ENCODE results near the gene IGFN1. TPM values are rescaled to one million over a fixed set of nuclear protein-coding genes. Genes with fewer than 3 reads are reported as not detected.

The IGFN1 gene
- total RNA-seq, 1 donor = under 0.01 TPM

DNA sequence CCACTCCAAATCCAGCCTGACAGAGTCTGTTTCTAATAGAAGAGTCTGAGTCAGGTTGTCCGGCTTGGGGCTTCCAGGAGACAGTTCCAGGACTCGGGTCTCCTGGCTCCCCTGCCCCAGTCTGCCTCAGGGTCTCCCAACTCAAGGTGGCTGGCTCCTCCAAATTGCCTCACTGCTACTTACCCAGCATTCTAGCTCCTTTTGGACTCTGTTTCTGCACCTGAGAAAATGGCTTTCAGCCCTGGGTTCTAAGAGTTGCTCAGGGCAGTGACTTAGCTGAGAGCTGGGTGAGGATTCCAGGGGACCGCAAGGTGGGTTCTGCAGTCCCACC lies 5.5 kb upstream of the IGFN1 start:
- no peak overlapping the region for H3K4me2 ChIP-seq (ENCODE audit: insufficient read depth, low read length)
- peaks cover 26% of the 10 kb centered on the region for H3K27me3 ChIP-seq (ENCODE audit: insufficient read depth, low read length)
- no peaks in the 10 kb centered on the region for H4K20me1 ChIP-seq (ENCODE audit: insufficient read depth, low read length)
- no peaks in the 10 kb centered on the region for H3K36me3 ChIP-seq (ENCODE audit: insufficient read depth, low read length)
- H3K4me1 ChIP-seq (ENCODE audit: insufficient read depth, low read length) = peaks cover 9% of the 10 kb centered on the region
- H3K27ac ChIP-seq (ENCODE audit: low read depth, low read length) = no peak overlapping the region
- DNase-seq (ENCODE audit: insufficient read length, low spot score, missing footprints) = no peak
- TF ChIP-seq CTCF (IDR thresholded peaks at IDR 0.05; ENCODE audit: extremely low read depth, low read depth, low read length) = no peak
- peak overlapping the region; percentile 74 for H2AFZ ChIP-seq (ENCODE audit: low read length)
- no peaks in the 10 kb centered on the region for H3K79me2 ChIP-seq (ENCODE audit: insufficient read depth, low read length)
- H3K4me3 ChIP-seq (ENCODE audit: insufficient read depth, low read length) = no peak overlapping the region
- no peaks in the 10 kb centered on the region for H3K9me3 ChIP-seq (ENCODE audit: low read depth, low read length)

DNA sequence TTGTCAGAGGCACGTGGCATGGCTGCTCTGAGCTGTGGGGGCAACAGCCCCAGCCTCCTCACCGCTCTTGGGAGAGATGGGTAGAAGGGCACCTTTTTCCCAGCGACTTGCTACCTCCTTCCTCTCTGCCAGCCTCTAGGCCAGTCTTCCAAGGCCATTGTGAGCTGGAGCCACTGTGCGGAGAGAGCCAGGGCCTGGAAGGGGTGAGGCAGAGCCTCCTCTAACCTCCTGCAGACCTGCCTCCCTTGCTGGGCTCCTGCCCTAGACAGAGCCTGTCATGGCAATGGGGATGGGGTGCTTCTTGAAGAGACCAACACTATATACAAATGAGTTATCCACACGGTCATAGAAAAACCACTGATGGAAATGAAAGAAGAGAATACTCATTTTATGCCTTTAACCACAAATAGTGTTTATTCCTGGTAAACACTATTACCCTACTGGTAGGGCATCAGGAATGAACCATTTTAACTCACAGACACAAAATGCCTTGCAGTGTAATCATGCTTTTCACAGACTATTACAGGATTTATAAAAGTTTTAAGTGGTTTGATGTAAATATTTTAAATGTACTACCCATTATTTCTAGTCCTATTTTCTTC lies 5.0 kb upstream of the IGFN1 start:
- TF ChIP-seq CTCF (IDR thresholded peaks at IDR 0.05; ENCODE audit: extremely low read depth, low read depth, low read length) = no peak
- Histone ChIP-seq H3K79me2 (ENCODE audit: insufficient read depth, low read length) (no peaks in the 10 kb centered on the region), H3K27me3 (ENCODE audit: insufficient read depth, low read length) (peaks cover 20% of the 10 kb centered on the region), H3K4me1 (ENCODE audit: insufficient read depth, low read length) (peaks cover 9% of the 10 kb centered on the region), H3K27ac (ENCODE audit: low read depth, low read length) (no peak overlapping the region), H3K4me2 (ENCODE audit: insufficient read depth, low read length) (no peak overlapping the region), H3K9me3 (ENCODE audit: low read depth, low read length) (no peaks in the 10 kb centered on the region), H3K4me3 (ENCODE audit: insufficient read depth, low read length) (no peak overlapping the region), H4K20me1 (ENCODE audit: insufficient read depth, low read length) (no peaks in the 10 kb centered on the region), H3K36me3 (ENCODE audit: insufficient read depth, low read length) (no peaks in the 10 kb centered on the region), H2AFZ (ENCODE audit: low read length) (no peak overlapping the region)
- DNase-seq (ENCODE audit: insufficient read length, low spot score, missing footprints) = peak; percentile 73

GRCh38 chr1:201186192-201186591 lies 4.4 kb upstream of the IGFN1 start:
- H3K27ac ChIP-seq (ENCODE audit: low read depth, low read length) = no peak overlapping the region
- H3K79me2 ChIP-seq (ENCODE audit: insufficient read depth, low read length) = no peaks in the 10 kb centered on the region
- TF ChIP-seq CTCF (IDR thresholded peaks at IDR 0.05; ENCODE audit: extremely low read depth, low read depth, low read length) = no peak
- H3K4me3 ChIP-seq (ENCODE audit: insufficient read depth, low read length) = no peak overlapping the region
- H4K20me1 ChIP-seq (ENCODE audit: insufficient read depth, low read length) = no peaks in the 10 kb centered on the region
- no peaks in the 10 kb centered on the region for H3K36me3 ChIP-seq (ENCODE audit: insufficient read depth, low read length)
- peaks cover 16% of the 10 kb centered on the region for H3K27me3 ChIP-seq (ENCODE audit: insufficient read depth, low read length)
- H2AFZ ChIP-seq (ENCODE audit: low read length) = no peak overlapping the region
- no peak for DNase-seq (ENCODE audit: insufficient read length, low spot score, missing footprints)
- H3K9me3 ChIP-seq (ENCODE audit: low read depth, low read length) = no peaks in the 10 kb centered on the region
- no peak overlapping the region for H3K4me2 ChIP-seq (ENCODE audit: insufficient read depth, low read length)
- peaks cover 11% of the 10 kb centered on the region for H3K4me1 ChIP-seq (ENCODE audit: insufficient read depth, low read length)

GRCh38 chr1:201189085-201189484 lies 1.5 kb upstream of the IGFN1 start:
- Histone ChIP-seq H3K9me3 (ENCODE audit: low read depth, low read length) (no peaks in the 10 kb centered on the region), H3K27me3 (ENCODE audit: insufficient read depth, low read length) (no peaks in the 10 kb centered on the region), H3K4me1 (ENCODE audit: insufficient read depth, low read length) (peaks cover 28% of the 10 kb centered on the region), H3K4me2 (ENCODE audit: insufficient read depth, low read length) (no peak overlapping the region), H2AFZ (ENCODE audit: low read length) (no peak overlapping the region), H3K36me3 (ENCODE audit: insufficient read depth, low read length) (no peaks in the 10 kb centered on the region), H4K20me1 (ENCODE audit: insufficient read depth, low read length) (no peaks in the 10 kb centered on the region), H3K27ac (ENCODE audit: low read depth, low read length) (no peak overlapping the region), H3K79me2 (ENCODE audit: insufficient read depth, low read length) (no peaks in the 10 kb centered on the region), H3K4me3 (ENCODE audit: insufficient read depth, low read length) (no peak overlapping the region)
- DNase-seq (ENCODE audit: insufficient read length, low spot score, missing footprints) = no peak
- no peak for TF ChIP-seq CTCF (IDR thresholded peaks at IDR 0.05; ENCODE audit: extremely low read depth, low read depth, low read length)

Data from osteoblast (primary cell).